ENCODE results near the gene CCDC158.

DNA sequence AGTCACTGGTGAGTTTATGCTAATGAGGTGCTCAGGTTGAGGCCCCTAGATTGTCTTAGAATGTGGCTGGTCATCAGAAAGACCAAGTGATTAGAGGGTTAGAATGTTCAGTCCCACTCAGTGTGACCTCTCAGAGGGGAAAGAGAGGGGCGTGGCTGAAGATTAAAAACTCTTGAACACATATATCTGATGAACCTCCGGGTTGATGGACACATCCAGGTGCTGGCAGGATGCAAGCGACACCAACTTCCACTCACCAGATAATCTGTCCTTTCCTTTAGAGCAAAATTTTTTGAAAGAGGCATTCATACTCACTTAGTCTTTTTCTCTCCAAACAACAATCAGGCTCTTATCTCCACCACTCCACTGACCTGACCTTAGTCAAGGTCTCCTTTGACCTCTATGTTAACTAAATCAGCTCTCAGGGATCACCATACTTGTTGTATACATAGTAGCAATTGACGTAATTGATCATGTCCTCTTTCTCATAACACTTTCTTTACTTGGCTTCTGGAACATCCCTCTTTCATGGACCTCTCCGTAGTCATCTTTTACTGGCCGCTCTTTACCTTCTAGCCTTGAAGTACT is 155.2 kb downstream of the CCDC158 start:
- TF ChIP-seq POLR2A (IDR thresholded peaks at IDR 0.05) = no peak
- TF ChIP-seq, protein P1, sequence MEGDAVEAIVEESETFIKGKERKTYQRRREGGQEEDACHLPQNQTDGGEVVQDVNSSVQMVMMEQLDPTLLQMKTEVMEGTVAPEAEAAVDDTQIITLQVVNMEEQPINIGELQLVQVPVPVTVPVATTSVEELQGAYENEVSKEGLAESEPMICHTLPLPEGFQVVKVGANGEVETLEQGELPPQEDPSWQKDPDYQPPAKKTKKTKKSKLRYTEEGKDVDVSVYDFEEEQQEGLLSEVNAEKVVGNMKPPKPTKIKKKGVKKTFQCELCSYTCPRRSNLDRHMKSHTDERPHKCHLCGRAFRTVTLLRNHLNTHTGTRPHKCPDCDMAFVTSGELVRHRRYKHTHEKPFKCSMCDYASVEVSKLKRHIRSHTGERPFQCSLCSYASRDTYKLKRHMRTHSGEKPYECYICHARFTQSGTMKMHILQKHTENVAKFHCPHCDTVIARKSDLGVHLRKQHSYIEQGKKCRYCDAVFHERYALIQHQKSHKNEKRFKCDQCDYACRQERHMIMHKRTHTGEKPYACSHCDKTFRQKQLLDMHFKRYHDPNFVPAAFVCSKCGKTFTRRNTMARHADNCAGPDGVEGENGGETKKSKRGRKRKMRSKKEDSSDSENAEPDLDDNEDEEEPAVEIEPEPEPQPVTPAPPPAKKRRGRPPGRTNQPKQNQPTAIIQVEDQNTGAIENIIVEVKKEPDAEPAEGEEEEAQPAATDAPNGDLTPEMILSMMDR (IDR thresholded peaks at IDR 0.05) = no peak
